Vagina (tissue), 2 donors: Measurements from ENCODE around the gene ATP5ME. TPM values are rescaled to one million over a fixed set of nuclear protein-coding genes. Genes with fewer than 3 reads are reported as not detected.

Experiments used
- DNase-seq, 2 donors: peaks; one replicate each; pipeline ENCODE4 v3.0.0-alpha.2; 2017; ENCODE audit errors: extremely low spot score in 2 of 2
- H3K27ac ChIP-seq: fragments of 200-600 bp; sonication (generic); one replicate; pipeline ENCODE4 v1.5.1; 2019
- H3K27me3 ChIP-seq: fragments of 200-600 bp; sonication (generic); one replicate; pipeline ENCODE4 v1.5.1; 2019
- H3K36me3 ChIP-seq, 2 donors: fragments of 200-600 bp; sonication (generic); one replicate each; pipeline ENCODE4 v1.5.1; 2017 to 2019
- H3K4me1 ChIP-seq: fragments of 200-600 bp; sonication (generic); one replicate; pipeline ENCODE4 v1.5.1; 2019
- H3K4me3 ChIP-seq, 2 donors: fragments of 200-600 bp; sonication (generic); 1 replicate in 1 of 2; 2 replicates in 1 of 2; pipeline ENCODE4 v1.5.1; 2016 to 2019
- H3K9me3 ChIP-seq: fragments of 200-600 bp; sonication (generic); one replicate; pipeline ENCODE4 v1.5.1; 2019
- CTCF ChIP-seq, 3 experiments: fragments of 450-650 bp in 2 of 3; fragments of 200-600 bp in 1 of 3; sonication (generic) in 1 of 3; IDR thresholded peaks; one replicate each; pipeline ENCODE4 v1.5.1; 2017 to 2019; ENCODE audit warnings: antibody characterized with exemption in 3 of 3, mild to moderate bottlenecking in 2 of 3, moderate library complexity in 2 of 3
- POLR2A ChIP-seq, 2 donors: fragments of 450-650 bp; IDR thresholded peaks; one replicate each; pipeline ENCODE4 v1.6.1; 2017; ENCODE audit warnings: antibody characterized with exemption in 2 of 2, mild to moderate bottlenecking in 2 of 2, moderate library complexity in 2 of 2
- POLR2AphosphoS5 ChIP-seq, 2 donors: sonication (generic); formaldehyde crosslinking; IDR thresholded peaks; one replicate each; pipeline ENCODE4 v1.9.0; 2017; ENCODE audit warnings: antibody characterized with exemption in 2 of 2, mild to moderate bottlenecking in 2 of 2, low read depth in 1 of 2; ENCODE audit not compliant: insufficient read depth in 1 of 2
- intact Hi-C: fragments of 100-400 bp; cut with DNase I; formaldehyde crosslinking; loops from one replicate; pipeline ENCODE4 v1.15.1; 2023
- total RNA-seq: library from RNA; depleted of rRNA; stranded (reverse); fragments of >200 nt; gene quantifications from one replicate; pipeline ENCODE4 v1.2.3, GENCODE V29; 2016

ATP5ME gene
- total RNA-seq, 1 donor from 2014 or later: 181 TPM

GRCh38 chr4:653080-653821 is 20.8 kb downstream of the ATP5ME start:
- no peak for DNase-seq
- Histone ChIP-seq H3K27me3 (peaks cover 5% of the 10 kb centered on the region), H3K9me3 (no peaks in the 10 kb centered on the region), H3K4me1 (peaks cover 5% of the 10 kb centered on the region), H3K27ac (no peak overlapping the region), H3K4me3 (no peak overlapping the region), H3K36me3 (no peaks in the 10 kb centered on the region)
- intact Hi-C loops: no loop called here
- no peak for TF ChIP-seq POLR2A (IDR thresholded peaks at IDR 0.05)
- TF ChIP-seq CTCF (IDR thresholded peaks at IDR 0.05): no peak
- TF ChIP-seq POLR2AphosphoS5 (IDR thresholded peaks at IDR 0.05; ENCODE audit: insufficient read depth in 1 of 2, low read depth in 1 of 2): no peak

- intact Hi-C loops: no loop called here
Observed at GRCh38 chr4:651884-652642, 22.0 kb downstream of the ATP5ME start.

GRCh38 chr4:650951-651883 is 22.9 kb downstream of the ATP5ME start:
- intact Hi-C loops: no loop called here
- peaks cover 5% of the 10 kb centered on the region for H3K4me1 ChIP-seq

More at GRCh38 chr4:651884-652642, 22.0 kb downstream of the ATP5ME start:
- Histone ChIP-seq H3K27me3 (peaks cover 5% of the 10 kb centered on the region), H3K4me3 (no peak overlapping the region), H3K4me1 (peaks cover 5% of the 10 kb centered on the region), H3K27ac (no peak overlapping the region), H3K36me3 (no peaks in the 10 kb centered on the region), H3K9me3 (no peaks in the 10 kb centered on the region)
- DNase-seq: no peak
- TF ChIP-seq POLR2A (IDR thresholded peaks at IDR 0.05) (no peak), CTCF (IDR thresholded peaks at IDR 0.05) (no peak), POLR2AphosphoS5 (IDR thresholded peaks at IDR 0.05; ENCODE audit: insufficient read depth in 1 of 2, low read depth in 1 of 2) (no peak)

GRCh38 chr4:650461-650860 is 23.6 kb downstream of the ATP5ME start:
- intact Hi-C loops: no loop called here
- Histone ChIP-seq H3K9me3 (no peaks in the 10 kb centered on the region), H3K27ac (no peak overlapping the region), H3K4me3 (no peak overlapping the region), H3K36me3 (no peaks in the 10 kb centered on the region), H3K4me1 (peaks cover 5% of the 10 kb centered on the region), H3K27me3 (peaks cover 5% of the 10 kb centered on the region)
- no peak for DNase-seq
- no peak for TF ChIP-seq POLR2A (IDR thresholded peaks at IDR 0.05)
- no peak for TF ChIP-seq POLR2AphosphoS5 (IDR thresholded peaks at IDR 0.05; ENCODE audit: insufficient read depth in 1 of 2, low read depth in 1 of 2)
- TF ChIP-seq CTCF (IDR thresholded peaks at IDR 0.05): no peak

More at GRCh38 chr4:650951-651883, 22.9 kb downstream of the ATP5ME start:
- TF ChIP-seq POLR2AphosphoS5 (IDR thresholded peaks at IDR 0.05; ENCODE audit: insufficient read depth in 1 of 2, low read depth in 1 of 2) (no peak), POLR2A (IDR thresholded peaks at IDR 0.05) (no peak), CTCF (IDR thresholded peaks at IDR 0.05) (no peak)
- Histone ChIP-seq H3K9me3 (no peaks in the 10 kb centered on the region), H3K27ac (no peak overlapping the region), H3K36me3 (no peaks in the 10 kb centered on the region), H3K27me3 (peaks cover 5% of the 10 kb centered on the region), H3K4me3 (no peak overlapping the region)
- DNase-seq: no peak
